Stromal cell of bone marrow (primary cell): ENCODE data around the gene CEP128.

Experiments
- DNase-seq: peaks from one replicate; pipeline ENCODE4 v3.0.0-alpha.2; 2012; ENCODE audit warnings: low read depth

The CEP128 gene

GRCh38 chr14:80477388-80478160, 464.0 kb downstream of the CEP128 start:
- DNase-seq: no peak

GRCh38 chr14:80475074-80475473, 466.5 kb downstream of the CEP128 start:
- DNase-seq: no peak

- no peak for DNase-seq
Observed at GRCh38 chr14:80468331-80469122, 473.0 kb downstream of the CEP128 start.

GRCh38 chr14:80465546-80466220, 475.9 kb downstream of the CEP128 start:
- DNase-seq: no peak

GRCh38 chr14:80464531-80465149, 476.9 kb downstream of the CEP128 start:
- DNase-seq: no peak

GRCh38 chr14:80456209-80456608, 485.3 kb downstream of the CEP128 start:
- DNase-seq: no peak

- DNase-seq: no peak
Observed at GRCh38 chr14:80455031-80455430, 486.5 kb downstream of the CEP128 start.

- DNase-seq: no peak
Observed at GRCh38 chr14:80448267-80448666, 493.3 kb downstream of the CEP128 start.

GRCh38 chr14:80447392-80447791, 494.1 kb downstream of the CEP128 start:
- DNase-seq: no peak
